ENCODE data around the gene ATP13A2. TPM values are rescaled to one million over a fixed set of nuclear protein-coding genes. Genes with fewer than 3 reads are reported as not detected.
A peak's percentile ranks its signal among the peaks of the same experiment; 100 is the strongest.

The ATP13A2 gene
- 27.6 and 57.0 TPM in 2 replicates for total RNA-seq (2012; rRNA removed)

- peaks cover 41% of the 10 kb centered on the region for H3K4me1 ChIP-seq (ENCODE audit: control insufficient read depth, insufficient read depth, low read length)
- peak within 1 kb of the TSS; percentile 98 for H3K4me2 ChIP-seq (ENCODE audit: low read length)
- no peaks in the 10 kb centered on the region for H3K36me3 ChIP-seq (ENCODE audit: insufficient read depth, low read length)
- no peaks in the 10 kb centered on the region for H3K9me3 ChIP-seq (replicated peaks; ENCODE audit: low read length)
- H3K4me3 ChIP-seq (ENCODE audit: low read length), result peak within 1 kb of the TSS; percentile 83
- no peaks in the 10 kb centered on the region for H3K27me3 ChIP-seq (ENCODE audit: control insufficient read depth, insufficient read depth, low read length)
- H3K9ac ChIP-seq (ENCODE audit: low read depth, low read length), result peak within 1 kb of the TSS; percentile 81
These were observed at the start of gene ATP13A2 for GRCh38 chr1:17011439-17012307. Gene ATP13A2, minus strand, starts transcription at chr1:17011928. Its CDS starts 190 bp downstream, at chr1:17011738.

GRCh38 chr1:17061486-17061885, 49.8 kb upstream of the ATP13A2 start:
- Histone ChIP-seq H3K36me3 (ENCODE audit: insufficient read depth, low read length) (no peaks in the 10 kb centered on the region), H3K4me3 (ENCODE audit: low read length) (no peak overlapping the region), H3K4me2 (ENCODE audit: low read length) (no peak overlapping the region), H3K4me1 (ENCODE audit: control insufficient read depth, insufficient read depth, low read length) (no peaks in the 10 kb centered on the region), H3K9me3 (replicated peaks; ENCODE audit: low read length) (no peaks in the 10 kb centered on the region), H3K27me3 (ENCODE audit: control insufficient read depth, insufficient read depth, low read length) (peaks cover 3% of the 10 kb centered on the region), H3K9ac (ENCODE audit: low read depth, low read length) (no peak overlapping the region)

GRCh38 chr1:17060306-17060749, 48.6 kb upstream of the ATP13A2 start:
- H3K9ac ChIP-seq (ENCODE audit: low read depth, low read length), result no peak overlapping the region
- H3K9me3 ChIP-seq (replicated peaks; ENCODE audit: low read length), result no peaks in the 10 kb centered on the region
- H3K4me1 ChIP-seq (ENCODE audit: control insufficient read depth, insufficient read depth, low read length), result no peaks in the 10 kb centered on the region
- peaks cover 3% of the 10 kb centered on the region for H3K27me3 ChIP-seq (ENCODE audit: control insufficient read depth, insufficient read depth, low read length)
- H3K36me3 ChIP-seq (ENCODE audit: insufficient read depth, low read length), result no peaks in the 10 kb centered on the region
- no peak overlapping the region for H3K4me2 ChIP-seq (ENCODE audit: low read length)
- H3K4me3 ChIP-seq (ENCODE audit: low read length), result no peak overlapping the region

- Histone ChIP-seq H3K36me3 (ENCODE audit: insufficient read depth, low read length) (no peaks in the 10 kb centered on the region), H3K4me1 (ENCODE audit: control insufficient read depth, insufficient read depth, low read length) (no peaks in the 10 kb centered on the region), H3K4me2 (ENCODE audit: low read length) (no peak overlapping the region), H3K27me3 (ENCODE audit: control insufficient read depth, insufficient read depth, low read length) (peaks cover 3% of the 10 kb centered on the region), H3K4me3 (ENCODE audit: low read length) (no peak overlapping the region), H3K9ac (ENCODE audit: low read depth, low read length) (no peak overlapping the region), H3K9me3 (replicated peaks; ENCODE audit: low read length) (no peaks in the 10 kb centered on the region)
These were observed 47.9 kb upstream of the ATP13A2 start for GRCh38 chr1:17059391-17060305.

- H3K4me1 ChIP-seq (ENCODE audit: control insufficient read depth, insufficient read depth, low read length), result peaks cover 9% of the 10 kb centered on the region
- H3K4me2 ChIP-seq (ENCODE audit: low read length), result no peak overlapping the region
- H3K36me3 ChIP-seq (ENCODE audit: insufficient read depth, low read length), result no peaks in the 10 kb centered on the region
- H3K4me3 ChIP-seq (ENCODE audit: low read length), result no peak overlapping the region
- no peak overlapping the region for H3K9ac ChIP-seq (ENCODE audit: low read depth, low read length)
- H3K27me3 ChIP-seq (ENCODE audit: control insufficient read depth, insufficient read depth, low read length), result peaks cover 3% of the 10 kb centered on the region
- no peaks in the 10 kb centered on the region for H3K9me3 ChIP-seq (replicated peaks; ENCODE audit: low read length)
These were observed 44.8 kb upstream of the ATP13A2 start for GRCh38 chr1:17056551-17056950.

- Histone ChIP-seq H3K36me3 (ENCODE audit: insufficient read depth, low read length) (no peaks in the 10 kb centered on the region), H3K9me3 (replicated peaks; ENCODE audit: low read length) (no peaks in the 10 kb centered on the region), H3K27me3 (ENCODE audit: control insufficient read depth, insufficient read depth, low read length) (peaks cover 3% of the 10 kb centered on the region), H3K4me3 (ENCODE audit: low read length) (no peak overlapping the region), H3K4me2 (ENCODE audit: low read length) (no peak overlapping the region), H3K9ac (ENCODE audit: low read depth, low read length) (no peak overlapping the region), H3K4me1 (ENCODE audit: control insufficient read depth, insufficient read depth, low read length) (peaks cover 9% of the 10 kb centered on the region)
These were observed 44.1 kb upstream of the ATP13A2 start for GRCh38 chr1:17055801-17056200.

- Histone ChIP-seq H3K27me3 (ENCODE audit: control insufficient read depth, insufficient read depth, low read length) (peaks cover 3% of the 10 kb centered on the region), H3K4me3 (ENCODE audit: low read length) (peak within 1 kb of the TSS; percentile 94), H3K4me1 (ENCODE audit: control insufficient read depth, insufficient read depth, low read length) (peaks cover 9% of the 10 kb centered on the region), H3K9me3 (replicated peaks; ENCODE audit: low read length) (no peaks in the 10 kb centered on the region), H3K4me2 (ENCODE audit: low read length) (peak within 1 kb of the TSS; percentile 85), H3K9ac (ENCODE audit: low read depth, low read length) (peak within 1 kb of the TSS; percentile 89), H3K36me3 (ENCODE audit: insufficient read depth, low read length) (peaks cover 8% of the 10 kb centered on the region)
These were observed 42.1 kb upstream of the ATP13A2 start, which contains the start of gene SDHB for GRCh38 chr1:17053685-17054410. Gene SDHB, minus strand, starts transcription at chr1:17054032. Its CDS starts 13 bp downstream, at chr1:17054019.

DNA sequence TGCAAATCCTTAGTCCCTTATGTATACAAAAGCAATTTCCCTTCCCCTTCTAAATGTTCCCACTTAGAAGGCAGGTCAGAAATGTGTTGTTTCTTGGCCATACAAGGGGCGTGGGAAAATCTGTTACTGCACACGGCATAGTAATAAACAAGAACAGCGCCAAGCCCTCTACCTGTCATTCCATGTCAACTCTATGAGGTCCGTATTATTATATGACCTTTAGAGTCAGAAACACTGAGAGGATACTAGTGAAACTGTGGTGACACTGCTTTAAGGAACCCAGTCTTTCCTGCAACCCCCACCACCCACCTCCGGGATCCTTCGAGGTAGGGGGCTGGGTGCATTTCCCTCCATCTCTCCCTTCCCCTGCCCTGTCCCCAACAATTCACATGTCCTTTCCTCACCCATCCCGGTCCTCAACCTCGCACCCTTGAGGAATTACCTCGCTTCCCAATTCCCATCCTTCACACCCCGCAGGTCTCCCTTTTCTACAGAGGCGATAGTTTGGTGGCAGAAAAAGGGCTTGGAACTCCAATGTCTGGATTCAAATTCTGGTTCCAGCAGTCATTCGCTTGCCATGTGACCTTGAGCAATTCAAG, 41.5 kb upstream of the ATP13A2 start:
- H3K4me1 ChIP-seq (ENCODE audit: control insufficient read depth, insufficient read depth, low read length), result peaks cover 9% of the 10 kb centered on the region
- H3K4me3 ChIP-seq (ENCODE audit: low read length), result peak overlapping the region; percentile 94
- H3K9ac ChIP-seq (ENCODE audit: low read depth, low read length), result peak overlapping the region; percentile 89

GRCh38 chr1:17052641-17053040, 40.9 kb upstream of the ATP13A2 start:
- Histone ChIP-seq H3K4me2 (ENCODE audit: low read length) (peak overlapping the region; percentile 85), H3K9ac (ENCODE audit: low read depth, low read length) (peak overlapping the region; percentile 89), H3K27me3 (ENCODE audit: control insufficient read depth, insufficient read depth, low read length) (no peaks in the 10 kb centered on the region), H3K36me3 (ENCODE audit: insufficient read depth, low read length) (peaks cover 8% of the 10 kb centered on the region), H3K4me3 (ENCODE audit: low read length) (peak overlapping the region; percentile 94), H3K4me1 (ENCODE audit: control insufficient read depth, insufficient read depth, low read length) (peaks cover 9% of the 10 kb centered on the region), H3K9me3 (replicated peaks; ENCODE audit: low read length) (no peaks in the 10 kb centered on the region)

More for the DNA sequence above, 41.5 kb upstream of the ATP13A2 start:
- peaks cover 3% of the 10 kb centered on the region for H3K27me3 ChIP-seq (ENCODE audit: control insufficient read depth, insufficient read depth, low read length)
- no peaks in the 10 kb centered on the region for H3K9me3 ChIP-seq (replicated peaks; ENCODE audit: low read length)
- H3K4me2 ChIP-seq (ENCODE audit: low read length), result peak overlapping the region; percentile 85
- peaks cover 8% of the 10 kb centered on the region for H3K36me3 ChIP-seq (ENCODE audit: insufficient read depth, low read length)

GRCh38 chr1:17052038-17052437, 40.3 kb upstream of the ATP13A2 start:
- no peak overlapping the region for H3K4me3 ChIP-seq (ENCODE audit: low read length)
- H3K4me2 ChIP-seq (ENCODE audit: low read length), result peak overlapping the region; percentile 85
- H3K9ac ChIP-seq (ENCODE audit: low read depth, low read length), result no peak overlapping the region
- peaks cover 9% of the 10 kb centered on the region for H3K4me1 ChIP-seq (ENCODE audit: control insufficient read depth, insufficient read depth, low read length)
- no peaks in the 10 kb centered on the region for H3K27me3 ChIP-seq (ENCODE audit: control insufficient read depth, insufficient read depth, low read length)
- peaks cover 8% of the 10 kb centered on the region for H3K36me3 ChIP-seq (ENCODE audit: insufficient read depth, low read length)
- no peaks in the 10 kb centered on the region for H3K9me3 ChIP-seq (replicated peaks; ENCODE audit: low read length)
